HCT116 (cell line): ENCODE measurements around the gene RPL3. TPM values are rescaled to one million over a fixed set of nuclear protein-coding genes. Genes with fewer than 3 reads are reported as not detected.

Source experiments
- ATAC-seq: fragments of 200-7000 bp; cut with Tn5 transposase; 2 replicates; pipeline ENCODE4 v1.9.1; 2020; ENCODE audit warnings: mild to moderate bottlenecking, moderate library complexity
- Bru-seq: library from RNA; stranded (reverse); fragments of 400-500 nt; gene quantifications from one replicate; lab custom pipeline; 2021; lab: Mats Ljungman, UMichigan
- BruChase-seq, 2 experiments: library from RNA; stranded (reverse); fragments of 400-500 nt; gene quantifications; one replicate each; lab custom pipeline; 2021; lab: Mats Ljungman, UMichigan
- BruUV-seq: library from RNA; stranded (reverse); fragments of 400-500 nt; replicated peaks from 2 replicates; lab custom pipeline; 2021; lab: Mats Ljungman, UMichigan
- CTCF ChIA-PET: fragments of 300-600 bp; sonication (Branson Sonifier 250); formaldehyde crosslinking; loops from one replicate; lab custom pipeline; 2021; ENCODE audit warnings: antibody characterized with exemption; lab: Charles Lee
- POLR2A ChIA-PET: fragments of 300-600, 350-600 bp; sonication (Branson Sonifier 250); formaldehyde crosslinking; loops from one replicate; lab custom pipeline; 2021; ENCODE audit warnings: antibody characterized with exemption; lab: Charles Lee
- RAD21 ChIA-PET, 2 experiments: fragments of 300-600 bp; sonication (Branson Sonifier 250); formaldehyde crosslinking; loops; one replicate each; lab custom pipeline; 2023; ENCODE audit warnings: low total read pairs in 2 of 2; ENCODE audit not compliant: uncharacterized antibody in 2 of 2, unreplicated experiment in 2 of 2, low non-redundant PET in 1 of 2; lab: Charles Lee
- DNase-seq: peaks from one replicate; pipeline ENCODE4 v3.0.0-alpha.2; 2010; ENCODE audit warnings: low read depth, low spot score
- H2AFZ ChIP-seq: fragments of 200-600 bp; shearing (Covaris generic), sonication (generic); 2 replicates; pipeline ENCODE4 v1.6.1; 2017; ENCODE audit warnings: low read depth, mixed run types, mixed read lengths, antibody characterized with exemption, low read length; ENCODE audit not compliant: poor library complexity, severe bottlenecking
- H3K27ac ChIP-seq: 2 replicates; pipeline ENCODE4 v1.5.1; 2012; ENCODE audit warnings: low read depth, low read length
- H3K27me3 ChIP-seq: fragments of 200-600 bp; sonication (generic); 2 replicates; pipeline ENCODE4 v1.6.1; 2016; ENCODE audit warnings: mixed run types, low read length, mixed read lengths; ENCODE audit not compliant: insufficient read depth
- H3K36me3 ChIP-seq, 2 experiments: fragments of 200-500 bp in 1 of 2; fragments of 200-600 bp in 1 of 2; sonication (Bioruptor generic) in 1 of 2; sonication (generic) in 1 of 2; 2 replicates each; pipeline versions ENCODE4 v1.5.1 to v1.6.1; 2014 to 2016; ENCODE audit warnings: low read length in 2 of 2, inconsistent platforms in 1 of 2, mixed read lengths in 1 of 2, mixed run types in 1 of 2; ENCODE audit not compliant: insufficient read depth in 2 of 2, control insufficient read depth in 1 of 2
- H3K4me1 ChIP-seq, 2 experiments: fragments of 200-600 bp in 1 of 2; sonication (generic) in 1 of 2; 2 replicates each; pipeline versions ENCODE4 v1.5.1 to v1.6.1; 2012 to 2017; ENCODE audit warnings: low read length in 2 of 2, inconsistent platforms in 1 of 2, mild to moderate bottlenecking in 1 of 2, mixed read lengths in 1 of 2, mixed run types in 1 of 2, moderate library complexity in 1 of 2; ENCODE audit not compliant: insufficient read depth in 2 of 2, control insufficient read depth in 1 of 2
- H3K4me2 ChIP-seq: fragments of 200-600 bp; sonication (generic); 2 replicates; pipeline ENCODE4 v1.6.1; 2017; ENCODE audit warnings: mixed run types, low read length, mixed read lengths
- H3K4me3 ChIP-seq, 2 experiments: fragments of 200-600 bp in 1 of 2; sonication (generic) in 1 of 2; replicated peaks in 1 of 2; 2 replicates each; pipeline ENCODE4 v1.5.1; 2011 to 2016; ENCODE audit warnings: low read length in 2 of 2, control low read depth in 1 of 2, low read depth in 1 of 2, mild to moderate bottlenecking in 1 of 2, mixed read lengths in 1 of 2, mixed run types in 1 of 2
- H3K79me2 ChIP-seq: fragments of 200-600 bp; sonication (generic); 2 replicates; pipeline ENCODE4 v1.6.1; 2017; ENCODE audit warnings: mild to moderate bottlenecking, mixed run types, low read length, moderate library complexity, mixed read lengths; ENCODE audit not compliant: insufficient read depth
- H3K9ac ChIP-seq: fragments of 200-600 bp; sonication (generic); 2 replicates; pipeline ENCODE4 v1.6.1; 2016; ENCODE audit warnings: low read length, mixed read lengths
- H3K9me2 ChIP-seq: fragments of 200-600 bp; sonication (generic), shearing (Covaris generic); 2 replicates; pipeline ENCODE4 v1.6.1; 2017; ENCODE audit warnings: mixed run types, mild to moderate bottlenecking, moderate library complexity; ENCODE audit not compliant: insufficient read depth
- H3K9me3 ChIP-seq, 2 experiments: fragments of 200-500 bp in 1 of 2; fragments of 200-600 bp in 1 of 2; sonication (Bioruptor generic) in 1 of 2; sonication (generic) in 1 of 2; 2 replicates each; pipeline ENCODE4 v1.6.1; 2014 to 2017; ENCODE audit warnings: low read length in 2 of 2, mixed read lengths in 2 of 2, inconsistent platforms in 1 of 2, low read depth in 1 of 2, mild to moderate bottlenecking in 1 of 2, mixed run types in 1 of 2, moderate library complexity in 1 of 2; ENCODE audit not compliant: control insufficient read depth in 1 of 2, insufficient read depth in 1 of 2
- H4K20me1 ChIP-seq: fragments of 200-600 bp; sonication (generic), shearing (Covaris generic); 2 replicates; pipeline ENCODE4 v1.6.1; 2017; ENCODE audit warnings: mixed run types, mild to moderate bottlenecking, moderate library complexity; ENCODE audit not compliant: insufficient read depth
- ATF3 ChIP-seq: IDR thresholded peaks from 2 replicates; pipeline ENCODE4 v1.6.1; 2012
- CBX3 ChIP-seq: IDR thresholded peaks from 2 replicates; pipeline ENCODE4 v1.6.1; 2012; ENCODE audit warnings: low read depth
- CEBPB ChIP-seq: IDR thresholded peaks from 2 replicates; pipeline ENCODE4 v1.6.1; 2012; ENCODE audit warnings: low read depth
- CTCF ChIP-seq, 3 experiments: fragments of 200-600 bp in 1 of 3; sonication (generic) in 1 of 3; IDR thresholded peaks in 2 of 3; conservative IDR thresholded peaks in 1 of 3; 2 replicates each; pipeline ENCODE4 v1.5.1; 2012 to 2017; ENCODE audit warnings: low read depth in 2 of 3, low read length in 2 of 3, antibody characterized with exemption in 1 of 3, borderline replicate concordance in 1 of 3, control low read depth in 1 of 3, mild to moderate bottlenecking in 1 of 3, mixed read lengths in 1 of 3, mixed run types in 1 of 3, moderate library complexity in 1 of 3; ENCODE audit not compliant: insufficient read depth in 1 of 3
- EGR1 ChIP-seq: IDR thresholded peaks from 2 replicates; pipeline ENCODE4 v1.6.1; 2012; ENCODE audit warnings: low read depth
- ELF1 ChIP-seq: IDR thresholded peaks from 2 replicates; pipeline ENCODE4 v1.6.1; 2012; ENCODE audit warnings: low read depth, borderline replicate concordance
- EZH2 ChIP-seq: fragments of 200-600 bp; sonication (generic); IDR thresholded peaks from 2 replicates; pipeline ENCODE4 v1.6.1; 2017; ENCODE audit warnings: antibody characterized with exemption, mixed run types
- EZH2phosphoT487 ChIP-seq: fragments of 200-600 bp; IDR thresholded peaks from 2 replicates; pipeline ENCODE4 v1.6.1; 2018; ENCODE audit warnings: antibody characterized with exemption, borderline replicate concordance
- FOSL1 ChIP-seq: IDR thresholded peaks from 2 replicates; pipeline ENCODE4 v1.6.1; 2012; ENCODE audit warnings: low read depth
- JUND ChIP-seq: IDR thresholded peaks from 2 replicates; pipeline ENCODE4 v1.6.1; 2012
- POLR2A ChIP-seq: IDR thresholded peaks from 2 replicates; pipeline ENCODE4 v1.7.0; 2011; ENCODE audit warnings: borderline replicate concordance; ENCODE audit not compliant: insufficient read depth, insufficient read length; ENCODE audit errors: extremely low read depth
- POLR2AphosphoS5 ChIP-seq: IDR thresholded peaks from 2 replicates; pipeline ENCODE4 v1.6.1; 2011; ENCODE audit warnings: mild to moderate bottlenecking, low read depth, low read length, moderate library complexity
- RAD21 ChIP-seq: IDR thresholded peaks from 2 replicates; pipeline ENCODE4 v1.6.1; 2012; ENCODE audit warnings: low read depth, mild to moderate bottlenecking
- REST ChIP-seq: IDR thresholded peaks from 2 replicates; pipeline ENCODE4 v1.6.1; 2012; ENCODE audit warnings: low read depth
- SIN3A ChIP-seq: IDR thresholded peaks from 2 replicates; pipeline ENCODE4 v1.6.1; 2012; ENCODE audit warnings: low read depth
- SRF ChIP-seq: IDR thresholded peaks from 2 replicates; pipeline ENCODE4 v1.6.1; 2012; ENCODE audit warnings: low read depth
- TCF7L2 ChIP-seq: IDR thresholded peaks from 2 replicates; pipeline ENCODE4 v1.7.0; 2011; ENCODE audit warnings: borderline replicate concordance, inconsistent platforms; ENCODE audit not compliant: insufficient read depth, insufficient read length; ENCODE audit errors: extremely low read depth
- YY1 ChIP-seq: IDR thresholded peaks from 2 replicates; pipeline ENCODE4 v1.6.1; 2011; ENCODE audit warnings: low read length, low read depth, moderate library complexity, mild to moderate bottlenecking; ENCODE audit not compliant: insufficient replicate concordance; ENCODE audit errors: extremely low read depth
- ZFX ChIP-seq: fragments of 450-650 bp; IDR thresholded peaks from 2 replicates; pipeline ENCODE4 v1.6.1; 2017
- ZNF274 ChIP-seq: fragments of 200-500 bp; sonication (Bioruptor generic); IDR thresholded peaks from 2 replicates; pipeline ENCODE4 v1.6.1; 2014; ENCODE audit warnings: mild to moderate bottlenecking, low read depth, low read length, inconsistent platforms
- intact Hi-C: fragments of 100-400 bp; cut with micrococcal nuclease; formaldehyde crosslinking; loops from 2 replicates; pipeline ENCODE4 v1.10.0; 2022
- long read RNA-seq: library from polyadenylated mRNA; unstranded; transcript quantifications from one replicate; pipeline ENCODE4 v2.0.0, GENCODE V29; 2021; ENCODE audit not compliant: unreplicated experiment
- polyA plus RNA-seq: library from polyadenylated mRNA; unstranded; fragments of >200 nt; gene quantifications from 2 replicates; pipeline ENCODE4 v1.2.1, GENCODE V29; 2012; ENCODE audit warnings: missing spikeins
- total RNA-seq: library from RNA; stranded (reverse); gene quantifications from one replicate; pipeline ENCODE4 v1.2.1, GENCODE V29; 2021; ENCODE audit not compliant: unreplicated experiment

RPL3 gene
- 2,966 TPM for total RNA-seq
- 4,751 and 5,637 TPM in 2 replicates for polyA plus RNA-seq
- Bru-seq, nascent RNA, result percentile 100 among the genes with signal in this experiment
- BruChase-seq, experiment 1, labeled RNA remaining after a 6-hour chase, result percentile 100 among the genes with signal in this experiment
- percentile 100 among the genes with signal in this experiment for BruChase-seq, experiment 2, labeled RNA remaining after a 2-hour chase
- long read RNA-seq, transcript RPL3-210 (2 exons, 616 nt), result minor isoform, 43 of 6,571 reads
- long read RNA-seq, transcript RPL3-201 (10 exons, 1,442 nt), result major isoform, 6,028 of 6,571 reads
- long read RNA-seq, transcript RPL3-202 (9 exons, 1,289 nt), result minor isoform, 213 of 6,571 reads
- long read RNA-seq, partial matches to known transcripts, result 121 of 6,571 reads
- long read RNA-seq, other reads (novel, unspliced or antisense), result 165 of 6,571 reads

- peak; percentile 76 for ATAC-seq
- Histone ChIP-seq H3K27me3 (no peaks in the 10 kb centered on the region), H4K20me1 (peaks cover 39% of the 10 kb centered on the region; the same call in 1 of the 2 replicates), H3K9me2 (no peaks in the 10 kb centered on the region), H3K4me1 (peaks cover 36 to 51% of the 10 kb centered on the region in 2 experiments), H3K79me2 (peaks cover 50% of the 10 kb centered on the region), H3K4me2 (peak within 1 kb of the TSS; percentile 81), H3K27ac (peak within 1 kb of the TSS; percentile 100), H3K9me3 (no peaks in the 10 kb centered on the region), H3K9ac (peak within 1 kb of the TSS; percentile 98), H3K4me3 (peak within 1 kb of the TSS; percentile 86 to 99), H3K36me3 (peaks cover 30 to 46% of the 10 kb centered on the region in 2 experiments), H2AFZ (no peak within 1 kb of the TSS)
- intact Hi-C loops, result loop anchor here (5.0 kb wide), 1 partner anchor 203 kb away; the partner anchor contains the start of gene ATF4
- no TSS peak for BruUV-seq
- CTCF ChIA-PET, result interaction anchor here (0.7 to 3.9 kb wide), 8 partner anchors 8 to 210 kb away, joined by 3 to 21 read pairs (median 3); partner anchors contain the start of gene MIEF1
- RAD21 ChIA-PET, result interaction anchor here (0.5 to 1.0 kb wide), 4 partner anchors 66 to 151 kb away, joined by 3 to 4 read pairs (median 3); partner anchors contain the start of gene TAB1 (in 1 of the 2)
- POLR2A ChIA-PET, result interaction anchor here (0.6 to 6.4 kb wide), 41 partner anchors 9 to 724 kb away, joined by 3 to 88 read pairs (median 6); partner anchors contain the start of genes ATF4, CBX7, MIEF1 and PDGFB
- DNase-seq, result peak; percentile 99
- TF ChIP-seq REST (no peak), TCF7L2 (peak; percentile 39), ZFX (peak; percentile 96), POLR2AphosphoS5 (peak; percentile 100), RAD21 (no peak), FOSL1 (no peak), CTCF (IDR thresholded peaks at IDR 0.05 in 2 of 3, conservative IDR thresholded peaks at IDR 0.05 in 1 of 3; ENCODE audit: borderline replicate concordance in 1 of 3, insufficient read depth in 1 of 3, low read depth in 2 of 3, low read length in 2 of 3) (no peak), JUND (no peak), CEBPB (no peak), YY1 (peak; percentile 89), POLR2A (peak; percentile 99), CBX3 (no peak), ATF3 (no peak), EZH2phosphoT487 (no peak), ZNF274 (no peak), EZH2 (no peak), SIN3A (no peak), SRF (no peak), ELF1 (no peak), EGR1 (no peak)
Measured at GRCh38 chr22:39319284-39320022, at the start of gene RPL3. Gene RPL3, minus strand, starts transcription at chr22:39319623. Its CDS starts 26 bp downstream, at chr22:39319597.
